ENCODE measurements around the gene FRMD4A.

The FRMD4A gene

GRCh38 chr10:13859979-13860654 lies 470.6 kb downstream of the FRMD4A start:
- Mint-ChIP-seq H3K27ac (no peak overlapping the region), H3K4me1 (no peaks in the 10 kb centered on the region)

DNA sequence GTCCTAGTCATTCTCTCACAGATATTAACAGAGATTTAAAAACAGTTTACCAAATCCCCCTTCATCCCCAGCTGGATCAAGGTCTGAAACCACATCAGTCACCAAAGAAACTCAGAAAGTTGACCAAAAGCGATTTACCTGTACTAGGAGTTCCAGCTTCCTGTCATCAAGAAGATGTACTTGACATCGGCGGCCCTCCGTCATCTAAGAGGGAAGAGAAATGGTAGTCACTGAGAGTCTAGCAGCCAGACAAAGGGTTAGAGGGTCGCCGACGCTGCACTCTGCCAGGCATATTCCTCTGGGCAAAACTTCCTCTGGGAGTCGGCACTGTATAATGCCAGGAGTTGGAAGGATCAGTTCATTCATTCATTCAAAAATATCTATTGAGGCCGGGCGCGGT lies 472.0 kb downstream of the FRMD4A start:
- Mint-ChIP-seq H3K36me3 (no peaks in the 10 kb centered on the region), H3K4me3 (no peak overlapping the region), H3K4me1 (peaks cover 5% of the 10 kb centered on the region), H3K9me3 (no peaks in the 10 kb centered on the region), H3K27me3 (peaks cover 17% of the 10 kb centered on the region), H3K27ac (no peak overlapping the region)
- no peak for ATAC-seq

More at GRCh38 chr10:13859979-13860654, 470.6 kb downstream of the FRMD4A start:
- no peak for ATAC-seq
- Mint-ChIP-seq H3K4me3 (no peak overlapping the region), H3K9me3 (no peaks in the 10 kb centered on the region), H3K27me3 (peaks cover 17% of the 10 kb centered on the region), H3K36me3 (no peaks in the 10 kb centered on the region)

DNA sequence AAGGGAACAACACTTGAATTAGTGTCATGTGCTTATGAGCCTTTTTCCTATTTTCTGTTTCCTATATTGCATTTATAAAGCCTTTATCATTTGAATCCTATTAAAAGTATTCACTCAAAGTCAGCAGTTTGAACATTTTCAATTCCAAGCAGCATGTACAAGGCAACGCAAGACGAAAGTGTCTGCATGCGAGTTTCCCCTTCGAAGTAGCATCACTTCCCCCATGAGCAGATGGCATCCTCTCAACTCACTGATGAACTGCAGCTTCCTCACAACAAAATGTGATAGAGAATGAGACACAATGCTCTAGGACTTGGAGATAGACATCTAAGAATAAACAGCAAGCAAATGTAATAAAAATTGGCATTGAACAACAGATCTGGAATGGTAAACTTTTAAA lies 473.3 kb downstream of the FRMD4A start:
- Mint-ChIP-seq H3K4me3 (no peak overlapping the region), H3K36me3 (no peaks in the 10 kb centered on the region), H3K27ac (no peak overlapping the region), H3K4me1 (peaks cover 14% of the 10 kb centered on the region), H3K27me3 (peaks cover 23% of the 10 kb centered on the region), H3K9me3 (no peaks in the 10 kb centered on the region)
- ATAC-seq: no peak

DNA sequence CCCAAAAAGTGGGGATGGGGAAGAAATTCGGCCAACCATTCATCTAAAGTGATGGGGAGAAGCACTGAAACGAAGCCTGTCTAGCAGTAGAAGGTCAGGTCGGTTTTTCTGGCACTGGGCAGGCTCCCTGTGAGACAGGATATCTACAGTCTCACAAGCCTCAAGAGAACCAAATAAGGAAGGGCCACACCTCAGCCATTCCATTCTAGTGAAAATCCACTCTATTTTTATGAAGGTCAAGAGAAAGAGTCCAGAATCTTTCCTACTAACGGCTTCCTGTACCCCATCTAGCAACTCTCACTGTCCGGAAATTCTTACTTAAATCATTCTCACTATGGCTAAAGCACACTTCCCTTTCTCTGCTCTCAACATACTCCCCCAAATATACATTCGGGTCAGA lies 476.9 kb downstream of the FRMD4A start:
- Mint-ChIP-seq H3K9me3 (no peaks in the 10 kb centered on the region), H3K4me1 (peaks cover 14% of the 10 kb centered on the region), H3K27me3 (peaks cover 28% of the 10 kb centered on the region), H3K4me3 (no peak overlapping the region), H3K27ac (no peak overlapping the region), H3K36me3 (no peaks in the 10 kb centered on the region)
- ATAC-seq: no peak

GRCh38 chr10:13852872-13853271 lies 477.9 kb downstream of the FRMD4A start:
- Mint-ChIP-seq H3K9me3 (no peaks in the 10 kb centered on the region), H3K36me3 (no peaks in the 10 kb centered on the region), H3K27me3 (peaks cover 38% of the 10 kb centered on the region), H3K4me1 (peaks cover 14% of the 10 kb centered on the region), H3K27ac (no peak overlapping the region), H3K4me3 (no peak overlapping the region)
- no peak for ATAC-seq

- Mint-ChIP-seq H3K4me3 (no peak overlapping the region), H3K9me3 (no peaks in the 10 kb centered on the region), H3K4me1 (peaks cover 23% of the 10 kb centered on the region), H3K27ac (no peak overlapping the region), H3K36me3 (no peaks in the 10 kb centered on the region), H3K27me3 (peaks cover 48% of the 10 kb centered on the region)
- no peak for ATAC-seq
Observed at GRCh38 chr10:13851906-13852305, 478.8 kb downstream of the FRMD4A start.

GRCh38 chr10:13848520-13849445 lies 481.9 kb downstream of the FRMD4A start:
- peaks cover 63% of the 10 kb centered on the region for H3K27me3 Mint-ChIP-seq
- H3K36me3 Mint-ChIP-seq: no peaks in the 10 kb centered on the region
- H3K27ac Mint-ChIP-seq: no peak overlapping the region
- no peak overlapping the region for H3K4me3 Mint-ChIP-seq
- H3K4me1 Mint-ChIP-seq: peaks cover 26% of the 10 kb centered on the region
- ATAC-seq: no peak
- no peaks in the 10 kb centered on the region for H3K9me3 Mint-ChIP-seq

DNA sequence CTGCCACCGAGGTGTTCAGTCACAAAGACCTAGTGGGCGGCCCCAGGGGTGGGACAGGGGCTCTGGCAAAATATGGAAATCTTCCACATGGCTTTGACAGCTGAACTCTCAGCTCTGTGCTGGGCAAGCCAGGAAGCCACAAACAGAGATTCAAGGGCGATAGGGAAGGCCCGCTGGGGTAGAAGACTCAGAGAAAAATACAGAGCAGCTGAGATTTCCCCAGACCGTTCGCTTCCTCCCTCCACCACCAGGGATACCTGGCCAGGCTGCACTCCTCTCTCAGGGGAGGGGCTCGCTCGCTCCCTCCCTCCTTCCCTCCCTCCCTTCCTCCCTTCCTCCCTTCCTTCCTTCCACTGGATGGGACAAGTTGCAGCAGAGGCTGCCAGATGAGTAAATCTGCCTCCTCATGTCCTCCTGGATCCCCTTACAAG lies 483.5 kb downstream of the FRMD4A start:
- no peak overlapping the region for H3K4me3 Mint-ChIP-seq
- no peaks in the 10 kb centered on the region for H3K36me3 Mint-ChIP-seq
- ATAC-seq: no peak
- H3K27ac Mint-ChIP-seq: no peak overlapping the region
- H3K9me3 Mint-ChIP-seq: no peaks in the 10 kb centered on the region
- H3K27me3 Mint-ChIP-seq: peaks cover 59% of the 10 kb centered on the region
- peaks cover 16% of the 10 kb centered on the region for H3K4me1 Mint-ChIP-seq

DNA sequence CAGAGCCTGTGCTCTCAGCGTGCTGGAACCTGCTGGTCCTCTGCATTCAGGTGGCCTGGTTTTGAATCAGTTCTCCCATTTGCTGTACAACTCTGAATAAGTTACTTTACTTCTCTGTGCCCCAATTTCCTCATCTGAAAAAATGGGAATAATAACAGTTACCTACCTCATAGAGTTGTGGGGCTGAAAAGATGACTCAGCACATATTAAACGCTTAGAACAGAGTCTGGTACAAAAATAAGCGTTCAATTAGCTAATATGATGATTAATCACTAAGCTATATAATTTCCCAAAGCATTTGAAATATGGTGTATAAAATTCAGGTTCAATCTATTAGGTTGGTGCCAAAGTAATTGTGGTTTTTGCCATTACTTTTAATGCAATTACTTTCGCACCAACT lies 484.8 kb downstream of the FRMD4A start:
- H3K27me3 Mint-ChIP-seq: peaks cover 59% of the 10 kb centered on the region
- H3K4me1 Mint-ChIP-seq: peaks cover 16% of the 10 kb centered on the region
- H3K9me3 Mint-ChIP-seq: no peaks in the 10 kb centered on the region
- no peak overlapping the region for H3K4me3 Mint-ChIP-seq
- no peaks in the 10 kb centered on the region for H3K36me3 Mint-ChIP-seq
- no peak overlapping the region for H3K27ac Mint-ChIP-seq
- ATAC-seq: no peak

DNA sequence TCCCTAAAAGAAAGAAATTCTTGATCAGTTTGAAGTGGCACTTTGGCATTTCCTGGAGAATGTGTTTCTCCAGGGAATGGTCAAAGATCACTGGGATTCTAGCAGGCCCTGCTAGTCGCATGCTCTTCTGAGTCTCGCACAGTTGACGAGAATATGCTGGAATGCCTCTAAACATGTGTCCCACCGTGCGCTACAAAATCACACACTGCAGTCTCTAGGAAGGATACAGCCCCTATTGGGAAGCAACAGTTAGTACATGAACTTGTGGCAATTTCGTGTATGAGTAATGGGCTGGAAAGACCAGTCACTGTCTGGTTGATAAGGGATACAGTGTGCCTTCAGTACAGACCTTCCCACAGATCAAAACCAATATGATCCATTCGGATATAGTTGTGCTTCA lies 486.1 kb downstream of the FRMD4A start:
- H3K27me3 Mint-ChIP-seq: peaks cover 57% of the 10 kb centered on the region
- no peak overlapping the region for H3K4me3 Mint-ChIP-seq
- no peaks in the 10 kb centered on the region for H3K9me3 Mint-ChIP-seq
- peaks cover 16% of the 10 kb centered on the region for H3K4me1 Mint-ChIP-seq
- no peak overlapping the region for H3K27ac Mint-ChIP-seq
- no peak for ATAC-seq
- H3K36me3 Mint-ChIP-seq: no peaks in the 10 kb centered on the region

DNA sequence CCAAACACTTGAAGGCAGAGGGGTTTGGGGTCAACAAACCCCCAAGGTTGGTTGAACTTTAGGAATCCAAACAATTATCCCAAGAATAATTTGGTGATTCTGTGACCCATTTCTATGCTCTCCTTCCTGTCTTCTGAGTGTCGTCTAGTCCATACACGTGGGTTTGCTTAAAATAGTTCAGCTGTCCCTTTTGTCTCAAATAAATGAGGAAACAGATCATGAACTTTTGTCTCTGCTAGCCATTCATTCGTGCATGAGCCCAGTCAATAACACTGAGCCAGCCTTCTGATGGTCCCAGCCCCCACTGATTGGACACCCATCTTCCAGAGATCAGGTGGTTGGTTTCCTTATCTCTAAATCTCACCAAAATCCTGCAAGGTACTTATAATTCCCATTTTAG lies 488.6 kb downstream of the FRMD4A start:
- Mint-ChIP-seq H3K9me3 (no peaks in the 10 kb centered on the region), H3K27me3 (peaks cover 41% of the 10 kb centered on the region), H3K4me3 (no peak overlapping the region), H3K27ac (no peak overlapping the region), H3K36me3 (no peaks in the 10 kb centered on the region), H3K4me1 (peaks cover 9% of the 10 kb centered on the region)
- no peak for ATAC-seq

DNA sequence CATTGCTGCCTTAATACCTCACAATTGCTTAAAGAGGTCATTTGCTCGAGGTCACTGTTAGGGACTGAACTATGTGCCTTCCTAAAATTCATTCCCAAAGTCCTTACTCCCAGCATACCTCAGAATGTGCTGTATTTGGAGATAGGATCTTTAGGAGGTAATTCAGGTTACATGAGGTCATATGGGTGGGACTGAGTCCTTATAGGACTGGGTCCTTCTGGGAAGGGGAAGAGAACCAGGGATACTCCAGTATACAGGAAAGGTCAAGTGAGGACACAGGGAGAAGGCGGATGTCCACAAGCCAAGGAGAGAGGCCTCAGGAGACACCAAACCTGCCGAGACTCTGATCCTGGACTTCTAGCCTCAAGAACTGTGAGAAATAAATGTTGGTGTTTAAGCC lies 490.7 kb downstream of the FRMD4A start:
- Mint-ChIP-seq H3K27me3 (peaks cover 24% of the 10 kb centered on the region), H3K4me3 (no peak overlapping the region)

GRCh38 chr10:13839430-13839990 lies 491.2 kb downstream of the FRMD4A start:
- no peak overlapping the region for H3K27ac Mint-ChIP-seq
- H3K36me3 Mint-ChIP-seq: no peaks in the 10 kb centered on the region
- ATAC-seq: no peak

More for the DNA sequence above, 490.7 kb downstream of the FRMD4A start:
- Mint-ChIP-seq H3K36me3 (no peaks in the 10 kb centered on the region), H3K9me3 (no peaks in the 10 kb centered on the region), H3K4me1 (peaks cover under 1% of the 10 kb centered on the region), H3K27ac (no peak overlapping the region)
- ATAC-seq: no peak

DNA sequence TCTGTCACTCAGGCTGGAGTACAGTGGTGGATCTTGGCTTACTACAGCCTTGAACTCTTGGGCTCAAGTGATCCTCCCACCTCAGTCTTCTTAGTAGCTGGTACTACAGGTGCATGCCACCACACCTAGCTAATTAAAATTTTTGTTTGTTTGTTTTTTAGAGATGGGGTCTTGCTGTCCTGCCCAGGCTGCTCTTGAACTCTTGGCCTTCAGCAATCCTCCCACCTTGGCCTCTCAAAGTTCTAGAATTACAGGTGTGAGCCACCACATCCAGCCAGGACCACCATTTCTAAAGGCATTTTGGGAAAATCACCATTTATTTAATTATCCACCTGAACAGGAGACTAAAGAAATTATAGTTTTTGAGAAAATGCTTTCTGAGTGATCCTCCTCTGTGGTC lies 491.7 kb downstream of the FRMD4A start:
- no peaks in the 10 kb centered on the region for H3K9me3 Mint-ChIP-seq
- H3K4me1 Mint-ChIP-seq: peaks cover 10% of the 10 kb centered on the region
- H3K4me3 Mint-ChIP-seq: no peak overlapping the region
- H3K27me3 Mint-ChIP-seq: peaks cover 22% of the 10 kb centered on the region
- ATAC-seq: no peak
- no peak overlapping the region for H3K27ac Mint-ChIP-seq
- H3K36me3 Mint-ChIP-seq: no peaks in the 10 kb centered on the region

More at GRCh38 chr10:13839430-13839990, 491.2 kb downstream of the FRMD4A start:
- Mint-ChIP-seq H3K27me3 (peaks cover 24% of the 10 kb centered on the region), H3K4me3 (no peak overlapping the region), H3K4me1 (peaks cover 5% of the 10 kb centered on the region), H3K9me3 (no peaks in the 10 kb centered on the region)

- Mint-ChIP-seq H3K27me3 (peaks cover 13% of the 10 kb centered on the region), H3K27ac (no peak overlapping the region), H3K4me1 (peaks cover 13% of the 10 kb centered on the region), H3K4me3 (no peak overlapping the region), H3K36me3 (no peaks in the 10 kb centered on the region), H3K9me3 (no peaks in the 10 kb centered on the region)
- ATAC-seq: no peak
Observed at GRCh38 chr10:13837966-13838365, 492.8 kb downstream of the FRMD4A start.
